NCI-H226 (cell line): ENCODE data around the gene HOXB8.

ENCODE experiments used
- DNase-seq: peaks from one replicate; pipeline ENCODE4 v3.0.0-alpha.2; 2015

The HOXB8 gene

DNA sequence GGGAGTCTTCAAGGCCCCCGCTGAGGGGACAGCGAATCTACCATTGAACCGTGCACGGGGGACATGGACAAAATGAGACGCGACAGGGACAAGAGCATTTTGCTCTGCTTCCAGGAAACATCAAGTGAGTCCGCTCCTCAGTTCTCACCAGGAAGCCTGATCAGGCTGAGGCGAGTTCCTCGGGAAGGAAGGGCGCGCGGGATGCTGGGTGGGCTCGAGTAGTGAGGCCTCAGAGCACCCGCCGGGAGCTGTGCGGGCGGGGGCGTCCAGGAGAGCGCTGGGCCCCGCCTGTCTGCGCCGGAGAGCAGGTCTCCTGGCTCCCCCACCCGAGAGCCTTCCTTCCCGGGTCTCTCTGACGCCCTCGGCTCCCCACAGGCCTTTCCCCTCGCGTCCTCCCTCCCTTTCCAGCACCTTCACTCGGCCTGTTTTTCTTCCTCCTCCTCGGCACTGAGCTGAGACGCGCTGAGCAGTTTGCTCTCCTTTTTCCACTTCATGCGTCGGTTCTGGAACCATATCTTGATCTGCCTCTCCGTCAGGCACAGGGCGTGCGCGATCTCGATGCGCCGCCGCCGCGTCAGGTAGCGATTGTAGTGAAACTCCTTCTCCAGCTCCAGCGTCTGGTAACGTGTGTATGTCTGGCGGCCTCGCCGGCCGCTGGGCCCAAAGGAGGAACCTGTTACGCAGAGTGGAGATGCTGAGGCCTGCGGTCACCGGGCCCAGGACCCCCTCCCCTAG is 18.9 kb downstream of the HOXB8 start:
- DNase-seq, result no peak

DNA sequence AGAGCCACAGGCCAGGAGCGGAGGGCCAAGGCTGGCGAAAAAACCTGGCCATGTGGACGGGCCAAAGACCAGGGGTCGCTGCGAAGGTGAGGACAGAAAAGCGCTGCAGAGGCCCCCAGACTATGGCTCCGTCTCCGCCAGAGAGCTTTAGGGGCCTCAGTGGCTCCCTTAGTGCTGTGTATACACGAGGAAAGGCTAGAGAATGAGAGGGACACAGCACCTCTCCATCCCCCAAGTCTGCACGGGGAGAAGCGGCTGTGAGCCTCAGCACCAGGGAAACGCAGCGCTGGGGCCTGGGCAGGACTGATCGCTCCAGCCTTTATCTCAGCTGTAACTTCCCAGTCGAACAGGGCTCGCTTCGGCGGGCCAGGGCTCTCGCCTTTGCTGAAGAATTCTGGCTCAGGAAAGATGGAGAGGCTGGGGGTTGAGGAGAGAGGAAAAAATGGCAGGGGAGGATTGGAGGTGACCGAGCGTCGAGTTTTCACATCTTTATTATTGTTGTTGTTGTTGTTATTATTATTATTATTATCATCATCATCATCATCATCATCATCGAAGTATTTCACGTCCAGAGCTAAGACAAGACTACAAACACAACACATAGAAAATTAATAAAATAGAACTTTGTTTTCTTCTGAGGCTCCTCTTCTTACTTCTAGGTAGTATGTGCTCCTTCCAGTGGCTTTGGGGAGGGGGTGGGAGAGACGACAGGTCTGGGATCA is 19.7 kb downstream of the HOXB8 start:
- DNase-seq, result no peak

DNA sequence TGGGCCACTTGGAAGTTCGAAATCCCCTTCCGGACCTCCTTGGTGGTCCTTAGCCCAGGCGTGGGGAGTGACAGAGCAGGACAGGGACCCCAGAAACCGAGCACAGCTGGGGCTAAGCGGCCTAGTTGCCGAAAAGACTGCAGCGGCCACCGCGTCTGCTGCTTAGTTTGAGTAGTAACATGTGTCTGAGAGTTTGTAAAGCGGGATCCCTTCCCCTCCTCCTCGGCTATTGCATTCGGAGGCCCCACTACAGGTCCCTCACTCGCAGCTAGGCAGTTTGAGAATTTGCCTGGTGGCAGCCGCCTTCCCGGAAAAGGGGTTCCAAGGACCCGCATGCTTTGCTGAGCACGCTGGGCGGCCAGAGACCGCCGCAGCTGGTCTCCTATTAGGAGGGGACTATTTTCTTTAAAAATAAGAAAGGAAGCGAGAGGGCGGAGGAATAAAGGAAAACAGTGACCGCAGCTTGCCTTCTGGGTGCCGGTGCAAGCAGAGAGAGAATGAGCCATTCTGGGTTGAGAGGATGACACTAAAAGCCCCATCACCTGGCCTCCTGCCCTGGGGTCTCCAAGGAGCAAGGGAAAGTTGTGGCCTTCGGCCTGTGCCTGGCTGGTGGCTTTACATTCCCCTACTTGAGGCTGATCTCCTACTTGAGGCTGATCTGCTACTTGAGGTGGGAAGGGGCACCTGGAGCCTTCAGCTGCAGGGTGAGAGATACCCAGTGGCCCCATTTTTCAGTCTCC is 20.4 kb downstream of the HOXB8 start:
- DNase-seq, result no peak

DNA sequence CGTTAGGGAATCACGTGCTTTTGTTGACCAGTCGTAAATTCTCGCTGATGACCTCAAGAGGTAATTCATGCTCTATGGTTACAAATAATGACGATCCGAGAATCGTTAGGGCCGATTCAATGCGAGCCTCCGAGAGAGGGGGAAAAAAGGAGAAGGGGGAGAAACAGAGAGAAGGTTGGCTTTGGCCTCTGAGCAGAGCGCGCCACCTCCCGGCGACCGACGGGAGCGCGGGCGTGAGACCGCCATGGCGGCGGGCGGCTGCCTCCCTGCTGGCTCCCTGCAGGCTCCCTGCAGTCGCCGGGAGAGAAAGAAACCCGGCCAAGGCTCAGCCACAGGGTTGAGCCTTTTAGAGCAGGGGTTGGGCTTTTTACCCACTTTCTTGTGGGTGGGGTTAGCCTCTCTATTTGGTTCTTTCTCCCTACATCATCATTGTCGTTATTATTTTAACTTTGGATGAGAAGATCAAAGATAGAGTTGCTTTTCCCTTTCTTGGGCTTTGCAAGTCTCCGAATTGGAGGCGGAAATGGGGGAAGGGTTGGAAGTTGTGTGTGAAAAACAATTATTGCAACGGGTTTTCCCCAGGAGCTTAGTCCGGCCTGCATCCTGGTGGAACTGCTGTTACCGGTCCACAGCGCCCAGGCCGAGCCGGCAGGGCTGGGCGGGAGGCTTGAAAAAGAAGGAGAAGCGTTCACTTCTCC is 21.1 kb downstream of the HOXB8 start:
- DNase-seq, result peak; percentile 54

DNA sequence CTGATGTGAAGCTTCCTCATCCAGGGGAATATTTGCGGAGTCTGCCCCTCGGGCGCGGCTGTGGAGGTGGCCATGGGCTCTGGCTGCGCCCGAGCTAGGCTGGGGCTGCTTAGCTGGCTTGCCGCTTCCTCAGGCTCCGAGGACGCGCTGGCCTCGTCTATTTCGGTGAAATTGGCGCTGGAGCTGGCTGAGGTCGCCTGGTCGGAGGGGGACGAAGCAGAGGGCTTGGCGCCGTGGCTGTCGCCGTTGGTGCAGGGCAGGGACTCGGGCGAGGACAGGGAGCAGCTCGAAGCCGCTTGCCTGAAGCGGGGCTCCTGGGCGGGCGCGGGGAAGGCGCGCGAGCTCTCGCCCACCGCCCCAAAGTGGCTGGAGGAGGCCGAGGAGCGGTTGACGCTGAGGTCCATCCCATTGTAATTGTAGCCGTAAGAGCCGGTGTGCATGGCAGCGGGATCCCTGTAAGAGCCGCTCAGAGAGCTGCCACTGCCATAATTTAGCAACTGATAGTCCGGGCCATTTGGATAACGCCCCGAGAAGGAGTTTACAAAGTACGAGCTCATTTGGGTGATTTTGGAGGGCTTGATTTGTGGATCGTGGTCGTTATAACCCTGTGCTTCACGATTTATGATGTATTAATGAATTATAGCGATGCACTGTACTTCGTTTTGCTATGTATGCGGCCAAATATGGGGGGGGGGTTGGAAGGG is 21.8 kb downstream of the HOXB8 start, which contains the start of gene HOXB5:
Gene HOXB5, minus strand, starts transcription at position 654 of the 704 bp plus-strand sequence. Its CDS starts 97 bp downstream, at position 557.
- DNase-seq, result no peak

DNA sequence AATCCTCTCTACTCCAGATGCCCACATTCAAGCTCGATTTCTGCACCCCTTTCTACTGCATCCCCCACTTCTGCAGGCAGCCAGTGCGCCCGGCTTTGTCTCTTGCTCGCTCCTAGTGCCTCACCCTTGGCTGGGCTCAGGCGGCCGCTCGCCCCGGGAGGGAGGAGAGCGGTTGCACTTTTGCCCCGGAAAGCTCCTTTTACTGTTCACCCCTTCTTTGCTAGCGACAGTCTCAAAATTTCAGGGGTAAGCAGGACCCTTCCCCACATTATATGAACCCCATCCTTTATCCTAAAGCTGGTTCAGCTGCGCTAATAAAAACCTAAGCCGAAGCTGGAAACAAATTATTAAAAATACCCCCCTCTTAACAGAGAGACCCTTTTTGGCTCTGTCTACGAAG is 22.5 kb downstream of the HOXB8 start:
- no peak for DNase-seq

DNA sequence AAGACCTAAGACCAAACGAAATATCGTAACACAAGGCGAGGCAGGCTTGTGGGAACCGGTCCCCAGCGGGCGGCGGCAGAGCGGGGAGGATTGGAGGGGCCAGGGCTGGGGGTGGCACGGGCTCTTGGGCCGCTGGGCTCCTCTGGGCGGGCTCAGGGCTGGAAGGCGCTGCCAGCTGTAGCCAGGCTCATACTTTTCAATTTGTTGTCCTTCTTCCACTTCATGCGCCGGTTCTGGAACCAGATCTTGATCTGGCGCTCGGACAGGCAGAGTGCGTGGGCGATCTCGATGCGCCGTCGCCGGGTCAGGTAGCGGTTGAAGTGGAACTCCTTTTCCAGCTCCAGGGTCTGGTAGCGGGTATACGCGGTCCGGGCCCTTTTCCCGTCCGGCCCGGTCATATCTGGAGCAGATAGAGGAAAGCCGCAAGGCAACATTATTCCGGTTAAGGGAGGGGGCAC is 23.0 kb downstream of the HOXB8 start:
- no peak for DNase-seq

DNA sequence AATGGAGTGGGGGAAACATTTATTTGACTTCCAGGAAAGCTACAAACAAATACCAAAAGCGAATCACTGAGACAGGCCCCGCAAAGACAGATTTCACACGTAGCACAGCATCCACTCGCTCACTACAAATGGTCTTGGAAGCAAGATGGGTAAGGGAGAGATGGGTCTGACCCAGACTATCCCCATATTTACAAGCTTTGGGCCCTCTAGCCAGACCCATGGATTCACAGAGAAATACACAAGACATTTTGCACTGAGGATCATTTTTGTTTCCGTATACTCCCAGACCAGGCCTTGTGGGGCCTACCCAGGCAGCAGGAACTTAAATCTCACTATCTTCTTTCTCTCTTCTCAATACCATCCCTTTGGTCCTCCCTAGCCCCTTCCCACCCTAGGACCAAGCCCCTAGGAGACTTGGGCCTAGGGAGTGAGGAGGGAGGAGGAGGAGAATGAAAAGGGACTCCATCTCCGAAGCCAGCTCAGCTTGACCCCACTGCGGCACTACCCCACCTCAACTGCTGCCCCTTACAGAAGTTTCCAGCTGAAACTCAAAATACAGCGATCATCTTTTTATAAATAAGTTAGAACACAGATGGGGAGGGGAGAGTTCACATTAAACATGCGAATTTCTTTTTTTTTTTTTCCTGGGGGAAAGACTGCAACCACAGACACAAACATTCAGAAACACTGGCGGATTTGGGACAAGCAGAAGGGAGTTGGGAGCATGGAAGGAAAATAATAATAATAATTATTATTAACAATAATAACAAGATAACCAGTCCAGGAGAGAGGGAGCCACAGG is 23.6 kb downstream of the HOXB8 start:
- DNase-seq, result no peak

- no peak for DNase-seq
Observed at GRCh38 chr17:48590607-48591161, 24.4 kb downstream of the HOXB8 start.

DNA sequence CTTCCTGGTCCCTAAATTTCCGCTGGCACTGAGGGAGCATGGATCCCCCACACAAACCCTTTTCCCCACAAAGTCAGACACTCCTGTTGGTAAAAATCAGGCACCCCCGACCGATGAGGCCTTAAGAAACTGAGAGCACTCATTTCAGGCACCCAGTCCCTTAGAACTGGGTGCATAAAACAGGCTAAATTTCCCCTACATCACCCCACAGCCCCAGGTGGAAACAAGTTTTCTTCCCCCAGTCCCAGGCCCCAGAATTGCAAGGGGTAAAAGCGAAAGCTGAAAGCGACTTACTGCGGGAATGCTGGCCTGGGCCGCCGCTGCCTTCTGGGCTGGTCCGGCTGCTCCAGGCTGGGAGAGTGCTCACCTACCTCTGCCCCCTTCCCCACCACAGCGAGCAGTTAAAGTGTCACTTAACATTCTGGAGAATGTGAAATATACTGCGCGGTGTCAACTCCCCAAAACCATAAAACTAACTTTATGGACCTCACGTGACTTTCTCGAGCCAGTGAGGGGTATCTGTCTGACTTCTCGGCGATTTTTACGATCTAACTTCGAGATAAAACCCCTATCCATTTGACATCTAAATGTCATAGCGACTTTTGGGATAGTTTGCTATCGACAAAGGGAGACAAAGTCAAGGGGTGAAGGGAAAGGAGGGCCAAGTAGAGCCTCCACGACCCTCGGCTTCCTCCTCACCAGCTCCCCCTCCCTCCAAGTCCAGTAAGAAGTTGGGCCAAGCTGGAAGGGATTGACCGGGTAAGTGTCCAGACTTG is 25.1 kb downstream of the HOXB8 start, which contains the start of gene HOXB3:
Gene HOXB3, minus strand, starts transcription at position 411 of the 776 bp plus-strand sequence. CDS start 37,767 bp downstream, outside the sequence.
- no peak for DNase-seq

DNA sequence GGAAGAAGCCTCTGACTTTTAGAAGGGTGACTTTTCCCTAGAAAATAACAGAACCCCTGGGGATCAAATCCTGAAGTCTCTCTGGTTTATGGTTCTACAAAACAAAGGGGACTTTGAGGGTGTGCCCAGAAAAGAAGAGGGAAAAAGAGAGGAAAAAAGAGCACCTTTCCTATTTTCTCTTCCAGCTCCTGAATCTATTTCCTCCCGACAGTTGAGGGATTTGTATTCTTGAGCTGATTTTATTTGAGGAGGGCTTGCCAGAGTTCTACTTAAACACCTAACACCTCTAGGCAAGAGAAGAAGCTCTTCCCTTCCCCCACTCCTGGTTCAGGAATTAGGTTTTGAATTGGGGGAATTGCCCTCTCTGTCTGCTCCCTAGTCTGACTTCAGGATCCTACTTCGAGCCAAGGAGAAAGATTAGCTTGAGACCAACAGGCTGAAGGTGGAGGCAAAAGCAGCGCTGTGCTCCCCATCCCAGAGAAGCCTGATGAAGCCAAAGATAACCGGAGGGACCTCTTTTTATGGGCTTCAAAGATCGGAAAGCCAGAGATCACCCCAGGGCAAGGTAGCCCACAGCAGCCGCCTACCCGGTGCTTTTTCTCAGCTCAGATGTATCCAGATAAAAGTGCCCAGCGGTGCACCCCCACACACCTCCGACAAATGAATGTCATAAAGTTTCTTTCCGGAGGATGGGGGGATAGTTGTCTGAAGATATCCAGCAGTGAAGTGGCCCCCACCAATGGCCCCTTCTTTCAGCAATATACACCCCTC is 25.8 kb downstream of the HOXB8 start:
- no peak for DNase-seq

DNA sequence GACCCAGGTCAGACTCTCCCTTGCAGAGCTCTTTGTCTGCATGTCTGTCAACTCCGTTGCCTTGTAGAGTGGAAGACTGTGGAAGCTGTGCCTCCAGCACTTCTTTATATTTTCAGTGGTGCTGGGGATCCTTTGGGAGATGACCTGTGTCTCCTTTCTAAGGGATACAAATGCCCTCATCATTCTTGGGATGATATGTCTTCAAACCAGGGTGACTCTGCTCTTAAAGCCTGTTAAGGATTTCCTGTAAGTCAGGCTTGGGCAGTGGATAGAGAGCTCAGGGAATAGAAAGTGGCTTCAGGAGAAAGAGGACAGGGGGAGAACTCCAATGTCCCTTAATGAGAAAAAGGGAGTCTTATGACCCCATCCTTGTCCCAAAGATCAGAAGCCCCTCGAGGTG is 26.6 kb downstream of the HOXB8 start:
- no peak for DNase-seq

DNA sequence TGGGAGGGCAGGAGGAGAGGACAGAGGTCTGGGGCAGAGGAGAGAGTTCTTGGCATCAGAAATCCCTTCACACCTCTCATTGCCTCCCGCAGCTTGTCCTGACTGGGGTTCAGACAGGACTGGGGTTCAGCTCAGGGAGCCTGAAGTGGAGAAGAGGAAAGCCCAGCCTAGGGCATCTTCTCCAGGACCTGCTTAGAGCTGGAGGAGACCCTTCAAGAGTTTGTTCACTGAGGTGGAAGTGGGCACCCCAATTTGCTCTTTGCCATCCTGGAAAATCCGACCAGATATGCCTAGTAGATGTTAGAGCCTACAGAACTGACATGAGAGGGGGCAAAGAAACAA is 27.0 kb downstream of the HOXB8 start:
- DNase-seq, result no peak

DNA sequence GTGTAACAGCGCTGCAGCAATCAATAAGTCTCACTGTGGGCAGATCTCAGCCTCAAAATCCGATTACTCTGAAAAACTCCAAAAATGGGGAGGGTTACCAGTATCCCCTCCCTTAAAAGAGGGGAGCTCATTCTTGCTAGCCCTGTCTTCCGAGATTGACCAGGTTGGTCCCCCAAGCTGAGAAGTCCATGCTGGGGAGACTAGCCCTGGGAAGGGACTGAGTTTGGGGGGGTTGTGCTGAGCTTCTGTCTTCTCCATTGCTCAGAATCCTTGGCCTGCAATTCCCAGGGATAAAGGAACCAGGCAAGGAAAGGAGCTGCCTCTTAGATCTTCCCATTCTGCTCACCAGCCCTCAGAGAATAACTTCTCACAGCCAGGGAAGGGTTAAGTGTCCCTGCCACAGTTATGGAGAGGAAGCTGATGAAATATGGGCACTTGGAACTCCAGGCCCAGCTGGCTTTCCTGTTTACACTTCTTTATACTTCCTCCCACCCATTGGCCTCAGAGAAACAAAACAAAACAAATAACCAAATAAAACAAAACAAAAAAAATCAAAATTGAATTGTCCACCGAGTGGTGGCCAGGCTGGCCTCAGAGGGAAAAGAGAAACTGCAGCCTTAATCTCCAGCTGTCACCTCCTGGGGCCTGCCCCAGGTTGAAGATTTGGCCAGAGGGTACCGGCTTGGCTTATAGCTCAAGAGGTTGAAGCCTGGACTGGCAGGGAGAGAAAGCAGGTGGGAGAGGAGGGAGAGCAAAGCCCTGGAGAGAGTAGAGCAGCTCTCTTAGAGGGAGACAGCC is 27.6 kb downstream of the HOXB8 start:
- no peak for DNase-seq

DNA sequence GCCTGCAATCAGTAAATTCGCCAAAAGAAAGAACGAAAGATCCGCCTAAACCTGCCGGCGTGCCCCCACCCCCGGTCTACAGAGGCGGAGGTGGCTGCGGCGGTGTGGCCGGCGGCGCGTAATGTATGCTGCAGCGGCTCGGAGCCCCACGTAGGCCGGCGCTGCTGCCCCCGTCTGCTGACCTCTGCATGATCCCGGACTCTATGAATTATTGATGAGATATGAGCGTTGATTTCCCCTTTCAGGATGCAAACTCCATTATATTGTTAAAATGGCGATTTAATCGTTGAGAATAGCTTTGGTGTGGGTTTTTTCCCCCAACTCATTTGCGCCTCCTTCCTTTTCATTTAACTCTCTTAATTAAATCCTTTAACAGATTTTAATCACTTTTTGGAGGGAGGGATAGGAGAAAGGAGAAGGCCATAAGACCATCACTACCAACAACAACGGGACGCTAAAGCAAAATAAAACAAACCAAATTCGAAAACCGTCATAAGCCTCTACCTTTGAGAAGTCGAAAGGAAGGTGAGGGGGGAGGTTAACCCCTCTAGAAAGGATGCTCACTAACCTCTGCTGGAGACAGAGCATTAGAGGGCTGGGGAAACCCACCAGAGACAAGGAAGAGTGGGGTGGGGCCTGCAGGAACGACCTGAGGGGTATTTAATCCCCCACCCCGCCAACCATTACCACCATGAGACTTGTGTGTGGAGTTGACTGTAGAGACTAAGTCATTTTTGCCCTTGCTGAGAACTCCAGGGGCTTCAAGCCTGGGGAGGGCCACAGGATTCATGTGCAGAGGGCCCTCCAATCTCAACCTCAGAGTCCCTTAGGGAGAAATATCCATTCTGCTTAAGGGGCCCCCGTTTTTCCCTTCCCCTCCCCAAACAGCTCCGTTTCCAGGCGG is 28.5 kb downstream of the HOXB8 start:
- DNase-seq, result no peak

DNA sequence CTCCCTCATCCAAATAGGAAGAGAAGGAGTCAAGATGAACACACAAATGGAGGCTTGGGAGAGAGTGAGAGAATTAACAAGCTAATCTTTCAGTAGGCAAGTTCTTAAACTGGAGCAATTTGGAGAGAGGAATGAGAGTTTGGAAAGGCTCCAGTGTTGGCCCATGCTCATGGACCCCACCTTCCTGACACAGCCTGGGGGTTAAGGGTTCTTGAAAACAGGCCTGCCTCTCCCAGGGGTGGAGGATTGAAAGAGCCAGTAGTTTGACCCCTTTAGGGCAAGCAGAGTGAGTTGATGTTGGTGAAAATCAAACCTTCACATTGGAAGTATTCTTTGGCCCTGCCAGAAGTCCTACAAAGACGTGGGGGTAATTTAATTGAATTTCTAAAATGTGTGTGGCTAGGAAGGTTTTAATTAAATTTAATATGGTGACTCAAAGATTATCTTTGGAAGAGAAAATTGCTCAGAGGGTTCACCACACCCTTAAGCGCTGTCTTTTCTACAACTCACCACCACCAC is 30.8 kb downstream of the HOXB8 start:
- no peak for DNase-seq

DNA sequence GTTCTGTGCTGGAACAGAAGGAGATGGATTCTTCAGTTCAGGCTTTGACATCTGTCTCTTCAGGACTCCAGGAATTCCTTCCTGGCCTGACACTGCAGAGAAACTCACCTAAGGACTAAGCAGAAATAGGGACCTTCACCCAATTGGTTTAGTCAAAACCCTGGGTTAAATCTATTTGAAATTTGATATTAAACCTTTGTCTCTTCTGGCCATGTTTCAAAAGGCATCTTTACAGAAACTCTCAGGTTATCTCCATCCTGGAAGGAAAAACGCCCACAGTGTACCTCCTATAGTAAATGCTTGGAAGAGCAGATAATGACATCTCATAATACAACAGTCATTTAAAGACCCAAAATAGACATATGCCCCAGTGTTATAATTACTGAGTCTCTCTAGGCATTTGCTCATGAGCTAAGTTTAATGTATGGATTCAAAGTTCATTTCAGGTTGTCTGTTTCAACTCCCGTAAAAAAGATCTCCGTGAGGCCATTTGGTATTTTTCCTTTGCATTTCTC is 31.3 kb downstream of the HOXB8 start:
- DNase-seq, result no peak
